HepG2 (cell line): ENCODE data around the gene HPS1. TPM values are rescaled to one million over a fixed set of nuclear protein-coding genes. Genes with fewer than 3 reads are reported as not detected.

Source experiments
- ATAC-seq: fragments of 200-7000 bp; cut with Tn5 transposase; 3 replicates; pipeline ENCODE4 v1.9.1; 2020; ENCODE audit warnings: mild to moderate bottlenecking, moderate library complexity
- BruUV-seq: library from RNA; stranded (reverse); fragments of 400-500 nt; replicated peaks from 2 replicates; lab custom pipeline; 2021; lab: Mats Ljungman, UMichigan
- CTCF ChIA-PET: fragments of 300-600 bp; formaldehyde crosslinking; extraction: SDS; loops from one replicate; lab custom pipeline; 2021; ENCODE audit warnings: low total read pairs, inconsistent platforms, low intra/inter-chr PET ratio; lab: Yijun Ruan, JAX
- POLR2A ChIA-PET: fragments of 350-600 bp; sonication (Branson Sonifier 250); formaldehyde crosslinking; loops from one replicate; lab custom pipeline; 2020; ENCODE audit warnings: antibody characterized with exemption, inconsistent platforms; lab: Yijun Ruan, JAX
- DNase-seq: peaks from one replicate; pipeline ENCODE4 v3.0.0-alpha.2; 2015; ENCODE audit warnings: low spot score
- FAIRE-seq: peaks from 3 replicates; lab custom pipeline; 2011; peaks lifted over from hg19 to GRCh38; lab: Jason Lieb, UNC
- H2AFZ ChIP-seq: one replicate; pipeline ENCODE4 v1.6.1; 2011; ENCODE audit warnings: low read length, inconsistent platforms
- H3K27ac ChIP-seq: fragments of 300-600 bp; 3 replicates; pipeline ENCODE4 v1.8.0; 2011; ENCODE audit warnings: mixed run types, mild to moderate bottlenecking, mixed read lengths, low read length, inconsistent platforms; ENCODE audit not compliant: insufficient read depth; ENCODE audit errors: extremely low read length
- H3K27me3 ChIP-seq, 2 experiments: fragments of 200-600 bp in 1 of 2; 2 replicates in 1 of 2; 3 replicates in 1 of 2; pipeline versions ENCODE4 v1.6.0 to v1.8.0; 2011; ENCODE audit warnings: low read length in 2 of 2, mild to moderate bottlenecking in 2 of 2, moderate library complexity in 2 of 2, inconsistent platforms in 1 of 2; ENCODE audit not compliant: insufficient read depth in 2 of 2, control insufficient read depth in 1 of 2
- H3K36me3 ChIP-seq, 2 experiments: fragments of 200-600 bp in 1 of 2; replicated peaks in 1 of 2; 2 replicates in 1 of 2; 3 replicates in 1 of 2; pipeline versions ENCODE4 v1.5.1 to v1.8.0; 2011; ENCODE audit warnings: low read length in 2 of 2, inconsistent platforms in 1 of 2; ENCODE audit not compliant: insufficient read depth in 2 of 2, control insufficient read depth in 1 of 2
- H3K4me1 ChIP-seq: 2 replicates; pipeline ENCODE4 v1.5.1; 2012; ENCODE audit warnings: low read length, inconsistent platforms; ENCODE audit not compliant: insufficient read depth
- H3K4me2 ChIP-seq: 2 replicates; pipeline ENCODE4 v1.6.0; 2011; ENCODE audit warnings: low read depth, low read length, inconsistent platforms
- H3K4me3 ChIP-seq, 3 experiments: fragments of 200-600 bp in 1 of 3; sonication (generic), shearing (Covaris generic) in 1 of 3; replicated peaks in 1 of 3; 2 replicates each; pipeline ENCODE4 v1.5.1; 2011 to 2016; ENCODE audit warnings: low read length in 3 of 3, inconsistent platforms in 2 of 3, low read depth in 2 of 3, mild to moderate bottlenecking in 2 of 3, control low read depth in 1 of 3, mixed read lengths in 1 of 3; ENCODE audit not compliant: insufficient read depth in 1 of 3
- H3K79me2 ChIP-seq: one replicate; pipeline ENCODE4 v1.6.1; 2011; ENCODE audit warnings: low read length, inconsistent platforms; ENCODE audit not compliant: insufficient read depth
- H3K9ac ChIP-seq: 2 replicates; pipeline ENCODE4 v1.6.0; 2011; ENCODE audit warnings: mild to moderate bottlenecking, low read depth, low read length, inconsistent platforms; ENCODE audit not compliant: insufficient read depth
- H3K9me3 ChIP-seq: 2 replicates; pipeline ENCODE4 v1.5.1; 2012; ENCODE audit warnings: mild to moderate bottlenecking, low read length
- H4K20me1 ChIP-seq: 2 replicates; pipeline ENCODE4 v1.6.0; 2011; ENCODE audit warnings: inconsistent platforms, mild to moderate bottlenecking, low read length, moderate library complexity; ENCODE audit not compliant: insufficient read depth
- AGO1 ChIP-seq: fragments of 200-400 bp; formaldehyde crosslinking; IDR thresholded peaks from 2 replicates; pipeline ENCODE4 v1.6.1; 2017; ENCODE audit warnings: mild to moderate bottlenecking, low read depth, low read length, moderate library complexity; ENCODE audit not compliant: poor library complexity, severe bottlenecking
- DR1 ChIP-seq: sonication (generic); formaldehyde crosslinking; IDR thresholded peaks from 2 replicates; pipeline ENCODE4 v1.8.0; 2021; ENCODE audit warnings: mild to moderate bottlenecking, missing genetic modification reagents, inconsistent platforms
- GATAD2A ChIP-seq: IDR thresholded peaks from 2 replicates; pipeline ENCODE4 v1.6.1; 2016
- KDM5B ChIP-seq: sonication (generic); formaldehyde crosslinking; IDR thresholded peaks from 2 replicates; pipeline ENCODE4 v1.4.0; 2020; ENCODE audit warnings: missing genetic modification reagents, mild to moderate bottlenecking, borderline replicate concordance
- ZBTB25 ChIP-seq: IDR thresholded peaks from 2 replicates; pipeline ENCODE4 v1.6.1; 2018; ENCODE audit warnings: missing genetic modification reagents
- ZNF503 ChIP-seq: sonication (generic); formaldehyde crosslinking; IDR thresholded peaks from 2 replicates; pipeline ENCODE4 v1.4.0; 2020; ENCODE audit warnings: missing genetic modification reagents
- ZNF766 ChIP-seq: sonication (generic); formaldehyde crosslinking; IDR thresholded peaks from 2 replicates; pipeline ENCODE4 v1.5.0; 2020; ENCODE audit warnings: missing genetic modification reagents, borderline replicate concordance
- ZNF792 ChIP-seq: IDR thresholded peaks from 2 replicates; pipeline ENCODE4 v1.6.1; 2016
- WGBS: methylation state at CpG from one replicate; pipeline ENCODE4 v1.1.6; 2017; ENCODE audit warnings: low lambda C conversion rate; 5-methylcytosine and 5-hydroxymethylcytosine counted together
- in situ Hi-C: cut with HindIII; loops from 2 replicates; pipeline ENCODE4 v1.10.0; 2017; ENCODE audit warnings: low pct_unique_long_range_greater_than_20kb; ENCODE audit not compliant: extremely low pct_ligation_motif_present
- intact Hi-C: fragments of 100-400 bp; cut with micrococcal nuclease; formaldehyde crosslinking; loops from one replicate; pipeline ENCODE4 v1.10.0; 2022; ENCODE audit not compliant: unreplicated experiment
- polyA plus RNA-seq, 8 experiments: library from polyadenylated mRNA; depleted of rRNA in 3 of 8; stranded (reverse) in 7 of 8; unstranded in 1 of 8; fragments of >200 nt; fragmentation: Illumina TruSeq in 4 of 8; extraction: Trizol in 4 of 8; gene quantifications; 2 replicates each; pipeline versions ENCODE4 v1.2.1 to v1.2.3, GENCODE V29; 2011 to 2016; ENCODE audit warnings: low read depth in 4 of 8, missing spikeins in 1 of 8, mixed read lengths in 1 of 8; ENCODE audit not compliant: insufficient read depth in 1 of 8
- total RNA-seq, 5 experiments: library from RNA; depleted of rRNA; stranded (reverse); fragments of >200 nt; fragmentation: Illumina TruSeq; extraction: Trizol; gene quantifications; 2 replicates each; pipeline ENCODE4 v1.2.3, GENCODE V29; 2016; ENCODE audit warnings: low read depth in 1 of 5
- TF ChIP-seq, protein P1 (sequence below), 2 experiments: fragments of 450-650 bp in 1 of 2; sonication (generic) in 1 of 2; formaldehyde crosslinking in 1 of 2; IDR thresholded peaks; 2 replicates each; pipeline versions ENCODE4 v1.6.1 to v1.8.0; 2016 to 2022; ENCODE audit warnings: antibody characterized with exemption in 1 of 2, mild to moderate bottlenecking in 1 of 2, missing genetic modification reagents in 1 of 2

The HPS1 gene
- total and polyA plus RNA-seq, 2 of the 13 experiments (the other 11 are each of a cell fraction or from before 2014, with no cell fraction given) = 24.6 to 25.8 TPM

DNA sequence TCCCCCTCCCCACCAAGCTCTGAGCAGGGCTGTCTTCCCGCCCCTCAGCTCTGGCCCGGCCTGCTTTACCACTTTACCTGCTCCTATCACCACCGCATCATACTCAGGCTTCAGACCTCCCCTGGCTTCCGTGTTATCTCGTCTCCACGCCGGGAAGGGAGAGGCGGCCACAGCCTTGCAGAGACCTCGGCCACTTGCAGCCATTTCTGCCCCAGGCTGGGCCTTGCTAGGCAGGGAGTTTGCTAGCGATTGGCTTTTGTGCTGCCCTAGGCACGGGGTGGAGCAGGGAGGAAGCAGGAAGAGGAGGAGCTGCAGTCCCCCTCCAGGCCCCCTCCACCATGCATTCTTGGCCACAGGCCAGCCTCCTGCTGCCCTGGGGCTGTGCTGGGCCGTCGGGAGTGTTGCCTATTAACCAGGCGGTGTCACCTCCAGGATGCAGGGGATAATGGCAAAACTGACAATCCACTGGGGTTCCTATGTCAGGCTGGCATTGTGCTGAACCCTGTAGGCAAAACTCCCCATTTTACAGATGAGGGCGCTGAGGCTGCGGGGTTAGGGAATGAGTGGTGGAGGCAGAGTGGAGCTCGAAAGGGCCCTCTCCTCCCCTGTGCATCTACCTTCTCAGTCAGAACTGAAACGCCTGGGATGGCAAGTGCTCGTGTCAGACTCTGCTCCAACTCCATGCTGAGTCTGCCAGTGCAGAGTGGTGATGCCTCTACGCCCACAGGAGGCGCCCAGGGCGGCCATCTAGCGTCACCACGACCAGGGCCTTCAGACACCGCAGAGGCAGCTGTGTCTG lies 31.6 kb downstream of the HPS1 start, which contains the start of gene PYROXD2 (continued):
- TF ChIP-seq ZNF503 (CRISPR knock-in tag) (0 out of 2 replicates have a peak, but pooled peaks have one; percentile 19), ZNF766 (CRISPR knock-in tag) (peak; percentile 72; the same call in 1 of the 2 replicates)

DNA sequence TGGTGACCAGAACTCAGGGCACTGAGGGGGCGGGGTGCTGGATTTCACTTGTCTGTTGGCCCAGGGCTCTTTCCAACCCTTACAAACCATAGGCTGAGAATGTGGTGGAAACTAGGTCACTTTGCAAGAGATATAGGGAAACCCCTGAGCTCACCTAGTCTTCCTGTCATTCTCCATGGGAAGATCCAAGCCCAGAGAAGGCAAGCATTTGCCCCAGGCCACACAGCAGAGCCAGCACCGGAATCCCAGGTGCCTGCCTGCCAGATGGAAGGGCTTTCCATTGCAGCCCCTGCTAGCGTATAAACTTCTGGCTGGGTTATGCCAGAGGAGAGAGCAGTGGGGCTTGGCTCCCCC lies 32.2 kb downstream of the HPS1 start:
- BruUV-seq = TSS peak; percentile 51
- in situ Hi-C loops = no loop called here
- FAIRE-seq = no peak
- peak overlapping the region; percentile 70 to 81 (median 70) for H3K4me3 ChIP-seq
- H3K36me3 ChIP-seq = peaks cover 0 to 3% of the 10 kb centered on the region in 2 experiments; a peak in 3 of 5 replicates
- 33% methylated on average over 3 of the region's 3 CpGs for WGBS
- H3K4me1 ChIP-seq = peaks cover 18% of the 10 kb centered on the region
- no peaks in the 10 kb centered on the region for H3K27me3 ChIP-seq
- H3K27ac ChIP-seq = peak overlapping the region; percentile 78
- ChIA-PET POLR2A (interaction anchor here (0.8 to 1.8 kb wide), 10 partner anchors 8 to 1207 kb away, joined by 3 to 29 read pairs (median 4); partner anchors contain the start of gene R3HCC1L), CTCF (no interaction called here)
- H2AFZ ChIP-seq = peak overlapping the region; percentile 70
- H3K4me2 ChIP-seq = peak overlapping the region; percentile 99
- no peaks in the 10 kb centered on the region for H3K79me2 ChIP-seq
- no peaks in the 10 kb centered on the region for H3K9me3 ChIP-seq
- DNase-seq = no peak
- H3K9ac ChIP-seq = peak overlapping the region; percentile 80
- ATAC-seq = no peak
- no peaks in the 10 kb centered on the region for H4K20me1 ChIP-seq
- intact Hi-C loops = no loop called here
- no peak for TF ChIP-seq KDM5B
- TF ChIP-seq, protein P1, sequence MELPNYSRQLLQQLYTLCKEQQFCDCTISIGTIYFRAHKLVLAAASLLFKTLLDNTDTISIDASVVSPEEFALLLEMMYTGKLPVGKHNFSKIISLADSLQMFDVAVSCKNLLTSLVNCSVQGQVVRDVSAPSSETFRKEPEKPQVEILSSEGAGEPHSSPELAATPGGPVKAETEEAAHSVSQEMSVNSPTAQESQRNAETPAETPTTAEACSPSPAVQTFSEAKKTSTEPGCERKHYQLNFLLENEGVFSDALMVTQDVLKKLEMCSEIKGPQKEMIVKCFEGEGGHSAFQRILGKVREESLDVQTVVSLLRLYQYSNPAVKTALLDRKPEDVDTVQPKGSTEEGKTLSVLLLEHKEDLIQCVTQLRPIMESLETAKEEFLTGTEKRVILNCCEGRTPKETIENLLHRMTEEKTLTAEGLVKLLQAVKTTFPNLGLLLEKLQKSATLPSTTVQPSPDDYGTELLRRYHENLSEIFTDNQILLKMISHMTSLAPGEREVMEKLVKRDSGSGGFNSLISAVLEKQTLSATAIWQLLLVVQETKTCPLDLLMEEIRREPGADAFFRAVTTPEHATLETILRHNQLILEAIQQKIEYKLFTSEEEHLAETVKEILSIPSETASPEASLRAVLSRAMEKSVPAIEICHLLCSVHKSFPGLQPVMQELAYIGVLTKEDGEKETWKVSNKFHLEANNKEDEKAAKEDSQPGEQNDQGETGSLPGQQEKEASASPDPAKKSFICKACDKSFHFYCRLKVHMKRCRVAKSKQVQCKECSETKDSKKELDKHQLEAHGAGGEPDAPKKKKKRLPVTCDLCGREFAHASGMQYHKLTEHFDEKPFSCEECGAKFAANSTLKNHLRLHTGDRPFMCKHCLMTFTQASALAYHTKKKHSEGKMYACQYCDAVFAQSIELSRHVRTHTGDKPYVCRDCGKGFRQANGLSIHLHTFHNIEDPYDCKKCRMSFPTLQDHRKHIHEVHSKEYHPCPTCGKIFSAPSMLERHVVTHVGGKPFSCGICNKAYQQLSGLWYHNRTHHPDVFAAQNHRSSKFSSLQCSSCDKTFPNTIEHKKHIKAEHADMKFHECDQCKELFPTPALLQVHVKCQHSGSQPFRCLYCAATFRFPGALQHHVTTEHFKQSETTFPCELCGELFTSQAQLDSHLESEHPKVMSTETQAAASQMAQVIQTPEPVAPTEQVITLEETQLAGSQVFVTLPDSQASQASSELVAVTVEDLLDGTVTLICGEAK (IDR thresholded peaks at IDR 0.05) = no peak
- TF ChIP-seq, protein P1 (CRISPR knock-in tag; IDR thresholded peaks at IDR 0.05) = no peak
- no peak for TF ChIP-seq ZBTB25 (CRISPR knock-in tag)
- TF ChIP-seq ZNF792 (CRISPR knock-in tag) = no peak
- TF ChIP-seq GATAD2A (CRISPR knock-in tag) = no peak
- TF ChIP-seq DR1 = no peak
- no peak for TF ChIP-seq AGO1
